Gastrocnemius medialis (tissue), 4 donors: ENCODE data around the gene CLCN2.

Experiments
- POLR2A ChIP-seq, 2 donors: fragments of 450-650 bp; IDR thresholded peaks; one replicate each; pipeline ENCODE4 v1.6.1; 2017; ENCODE audit warnings: antibody characterized with exemption in 2 of 2, mild to moderate bottlenecking in 2 of 2, moderate library complexity in 2 of 2
- TF ChIP-seq, protein P1 (sequence below), 5 experiments: fragments of 450-650 bp in 3 of 5; fragments of 200-600 bp in 2 of 5; sonication (generic) in 2 of 5; IDR thresholded peaks in 4 of 5; conservative IDR thresholded peaks in 1 of 5; 1 replicate in 4 of 5; 2 replicates in 1 of 5; pipeline ENCODE4 v1.5.1; 2016 to 2019; ENCODE audit warnings: antibody characterized with exemption in 5 of 5, mild to moderate bottlenecking in 3 of 5, moderate library complexity in 3 of 5

- TF ChIP-seq, protein P1, sequence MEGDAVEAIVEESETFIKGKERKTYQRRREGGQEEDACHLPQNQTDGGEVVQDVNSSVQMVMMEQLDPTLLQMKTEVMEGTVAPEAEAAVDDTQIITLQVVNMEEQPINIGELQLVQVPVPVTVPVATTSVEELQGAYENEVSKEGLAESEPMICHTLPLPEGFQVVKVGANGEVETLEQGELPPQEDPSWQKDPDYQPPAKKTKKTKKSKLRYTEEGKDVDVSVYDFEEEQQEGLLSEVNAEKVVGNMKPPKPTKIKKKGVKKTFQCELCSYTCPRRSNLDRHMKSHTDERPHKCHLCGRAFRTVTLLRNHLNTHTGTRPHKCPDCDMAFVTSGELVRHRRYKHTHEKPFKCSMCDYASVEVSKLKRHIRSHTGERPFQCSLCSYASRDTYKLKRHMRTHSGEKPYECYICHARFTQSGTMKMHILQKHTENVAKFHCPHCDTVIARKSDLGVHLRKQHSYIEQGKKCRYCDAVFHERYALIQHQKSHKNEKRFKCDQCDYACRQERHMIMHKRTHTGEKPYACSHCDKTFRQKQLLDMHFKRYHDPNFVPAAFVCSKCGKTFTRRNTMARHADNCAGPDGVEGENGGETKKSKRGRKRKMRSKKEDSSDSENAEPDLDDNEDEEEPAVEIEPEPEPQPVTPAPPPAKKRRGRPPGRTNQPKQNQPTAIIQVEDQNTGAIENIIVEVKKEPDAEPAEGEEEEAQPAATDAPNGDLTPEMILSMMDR (IDR thresholded peaks at IDR 0.05 in 4 of 5, conservative IDR thresholded peaks at IDR 0.05 in 1 of 5): no peak
- TF ChIP-seq POLR2A (IDR thresholded peaks at IDR 0.05): no peak
Measured at GRCh38 chr3:184357248-184358123, 3.9 kb downstream of the CLCN2 start.
